PC-3 (cell line): ENCODE results near the gene MDGA2.

Experiments
- EZH2phosphoT487 ChIP-seq: fragments of 300-600 bp; sonication (generic); IDR thresholded peaks from 2 replicates; pipeline ENCODE4 v1.6.1; 2018; ENCODE audit warnings: mild to moderate bottlenecking, antibody characterized with exemption, low read length, borderline replicate concordance
- TF ChIP-seq, protein P1 (sequence below): fragments of 300-600 bp; sonication (generic); conservative IDR thresholded peaks from 2 replicates; pipeline ENCODE4 v1.5.1; 2017; ENCODE audit warnings: antibody characterized with exemption, low read depth, mild to moderate bottlenecking, low read length

DNA sequence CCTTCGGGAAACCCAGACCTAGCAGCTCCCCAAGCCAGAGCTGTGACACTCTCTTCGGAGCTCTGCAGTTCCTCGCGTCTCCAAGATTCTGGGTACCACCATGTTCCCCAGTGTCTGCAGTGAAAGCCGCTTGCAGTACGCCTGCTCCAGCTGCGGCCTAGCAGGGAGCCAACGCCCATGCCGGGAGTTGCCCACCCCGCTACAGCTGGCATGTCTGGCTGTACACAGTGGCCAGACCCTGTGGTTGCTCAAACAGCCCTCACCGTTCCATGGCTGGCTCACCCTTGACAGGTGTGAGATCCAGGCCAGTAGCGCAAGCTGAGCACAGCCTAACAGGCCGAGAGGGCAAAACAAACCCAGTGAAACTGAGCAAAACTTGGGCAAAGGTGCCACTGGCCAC, 520.0 kb downstream of the MDGA2 start:
- TF ChIP-seq, protein P1, sequence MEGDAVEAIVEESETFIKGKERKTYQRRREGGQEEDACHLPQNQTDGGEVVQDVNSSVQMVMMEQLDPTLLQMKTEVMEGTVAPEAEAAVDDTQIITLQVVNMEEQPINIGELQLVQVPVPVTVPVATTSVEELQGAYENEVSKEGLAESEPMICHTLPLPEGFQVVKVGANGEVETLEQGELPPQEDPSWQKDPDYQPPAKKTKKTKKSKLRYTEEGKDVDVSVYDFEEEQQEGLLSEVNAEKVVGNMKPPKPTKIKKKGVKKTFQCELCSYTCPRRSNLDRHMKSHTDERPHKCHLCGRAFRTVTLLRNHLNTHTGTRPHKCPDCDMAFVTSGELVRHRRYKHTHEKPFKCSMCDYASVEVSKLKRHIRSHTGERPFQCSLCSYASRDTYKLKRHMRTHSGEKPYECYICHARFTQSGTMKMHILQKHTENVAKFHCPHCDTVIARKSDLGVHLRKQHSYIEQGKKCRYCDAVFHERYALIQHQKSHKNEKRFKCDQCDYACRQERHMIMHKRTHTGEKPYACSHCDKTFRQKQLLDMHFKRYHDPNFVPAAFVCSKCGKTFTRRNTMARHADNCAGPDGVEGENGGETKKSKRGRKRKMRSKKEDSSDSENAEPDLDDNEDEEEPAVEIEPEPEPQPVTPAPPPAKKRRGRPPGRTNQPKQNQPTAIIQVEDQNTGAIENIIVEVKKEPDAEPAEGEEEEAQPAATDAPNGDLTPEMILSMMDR: no peak
- TF ChIP-seq EZH2phosphoT487: no peak
